ENCODE data around the gene SOX10.

Gene SOX10

GRCh38 chr22:37983860-37984791, at the start of gene SOX10:
Gene SOX10, minus strand, starts transcription at chr22:37984555. Its CDS starts 771 bp downstream, at chr22:37983784.
- no peak for DNase-seq

DNA sequence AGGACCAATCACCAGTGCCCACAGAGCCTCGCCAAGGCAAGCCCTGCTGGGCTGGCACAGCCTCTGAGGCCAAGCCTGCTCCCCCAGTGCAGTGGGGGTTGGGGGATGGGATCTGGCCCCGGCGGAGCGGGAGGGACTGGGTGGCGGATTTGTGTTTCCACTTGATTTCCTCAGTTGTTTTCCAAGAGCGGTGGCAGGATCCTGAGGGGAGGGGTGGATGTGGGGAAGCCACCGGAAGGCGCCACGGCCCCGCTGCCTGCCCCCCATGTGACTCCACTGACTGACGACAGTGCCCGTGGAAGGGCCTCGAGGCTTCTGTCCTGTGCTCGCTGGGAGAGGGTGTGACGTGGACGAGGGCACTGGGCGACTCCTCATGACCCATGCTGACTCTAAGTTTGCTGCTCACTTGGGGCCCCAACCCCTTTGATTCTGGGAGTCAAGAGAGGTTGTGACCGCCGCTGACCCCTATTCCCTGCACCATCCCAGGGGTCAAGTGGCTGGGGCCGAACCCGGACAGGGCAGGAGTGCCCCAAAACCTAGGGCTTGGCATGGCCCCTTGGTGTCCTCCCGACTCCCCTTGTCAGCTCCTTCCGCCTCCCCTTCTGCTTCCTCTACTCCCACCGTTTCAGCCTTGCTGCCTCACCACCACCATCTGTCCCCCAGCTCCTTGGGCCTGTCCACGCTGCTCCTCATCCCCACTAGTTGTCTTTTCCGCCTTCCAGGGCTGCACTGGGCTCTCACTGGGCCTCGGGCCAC, 49.3 kb upstream of the SOX10 start:
- DNase-seq = no peak

- DNase-seq = no peak
Measured at GRCh38 chr22:38032681-38033521, 48.5 kb upstream of the SOX10 start.

DNA sequence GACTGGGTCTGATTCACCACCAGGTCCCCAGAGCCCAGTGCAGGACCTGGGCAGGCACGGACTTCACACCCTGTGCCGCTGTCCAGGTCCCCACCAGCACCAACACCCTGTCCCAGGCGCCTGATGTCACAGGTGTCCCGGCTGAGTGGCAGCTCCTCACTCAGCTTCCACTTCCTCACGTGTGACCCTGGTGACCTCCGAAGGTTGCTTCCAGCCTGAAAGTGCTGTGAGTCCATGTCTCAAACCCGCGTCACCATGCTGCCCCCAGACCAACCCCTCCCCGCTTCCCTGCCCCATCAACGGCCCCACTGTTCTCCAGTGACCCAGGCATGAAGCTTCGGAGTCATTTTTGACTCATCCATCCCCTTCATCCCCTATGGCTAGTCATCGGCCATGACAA, 47.1 kb upstream of the SOX10 start:
- DNase-seq = no peak

- DNase-seq = no peak
Measured at GRCh38 chr22:38030311-38031133, 46.2 kb upstream of the SOX10 start.

GRCh38 chr22:38029901-38030300, 45.5 kb upstream of the SOX10 start:
- no peak for DNase-seq

DNA sequence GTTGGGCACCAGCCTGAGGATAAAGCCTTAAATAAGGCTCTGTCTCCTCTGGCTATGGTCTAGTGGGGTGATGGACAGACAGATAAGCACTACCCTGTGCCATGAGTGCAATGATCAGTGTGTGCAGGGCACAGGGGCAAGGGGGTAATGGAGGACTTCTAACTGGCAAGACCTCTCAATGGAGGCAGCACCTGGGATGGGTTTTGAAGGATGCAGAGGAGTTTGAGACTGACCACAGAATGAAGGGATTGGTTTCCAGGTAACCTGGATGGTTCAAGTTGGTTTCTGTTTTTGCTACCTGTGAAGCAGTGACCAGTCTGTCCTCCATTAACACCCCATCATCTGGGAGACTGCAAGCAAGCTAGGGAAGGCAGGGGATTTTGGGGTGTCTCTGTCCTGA, 45.0 kb upstream of the SOX10 start:
- DNase-seq = no peak

DNA sequence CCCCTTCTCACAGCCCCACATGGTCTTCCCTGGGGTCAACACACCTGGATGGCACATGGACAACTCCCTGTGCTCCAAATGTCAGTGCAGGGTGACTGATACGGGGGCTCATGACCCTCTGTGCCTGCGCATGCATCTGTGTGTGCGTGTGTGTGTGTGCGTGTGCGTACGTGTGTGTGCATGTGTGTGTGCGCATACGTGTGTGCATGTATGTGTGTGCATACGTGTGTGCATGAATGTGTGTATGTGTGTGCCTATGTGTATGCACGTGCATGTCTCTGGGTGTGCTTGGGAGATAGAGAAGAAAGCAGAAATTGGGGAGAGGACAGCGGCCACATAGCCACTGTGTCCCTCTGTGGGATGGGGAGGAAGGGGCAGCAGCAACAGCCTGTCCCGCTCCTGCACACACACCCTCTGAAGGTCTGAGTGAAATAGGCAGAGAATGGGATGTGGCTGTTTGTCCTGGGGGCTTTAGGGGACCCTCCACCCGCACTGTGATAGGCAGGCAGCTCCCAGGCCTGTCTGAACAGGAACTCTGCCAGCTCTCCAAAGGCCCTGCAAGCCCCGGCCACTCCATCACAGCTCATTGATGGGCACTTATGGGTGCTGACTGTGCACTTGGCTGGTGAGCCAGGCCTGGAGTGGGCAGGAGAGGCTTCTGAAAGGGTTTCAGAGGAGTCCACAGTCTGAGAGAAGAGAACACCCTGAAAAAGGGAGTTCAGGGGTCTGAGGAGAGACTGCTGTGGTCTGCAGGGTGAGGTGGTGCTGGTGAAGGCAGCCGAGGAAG, 44.2 kb upstream of the SOX10 start:
- no peak for DNase-seq

DNA sequence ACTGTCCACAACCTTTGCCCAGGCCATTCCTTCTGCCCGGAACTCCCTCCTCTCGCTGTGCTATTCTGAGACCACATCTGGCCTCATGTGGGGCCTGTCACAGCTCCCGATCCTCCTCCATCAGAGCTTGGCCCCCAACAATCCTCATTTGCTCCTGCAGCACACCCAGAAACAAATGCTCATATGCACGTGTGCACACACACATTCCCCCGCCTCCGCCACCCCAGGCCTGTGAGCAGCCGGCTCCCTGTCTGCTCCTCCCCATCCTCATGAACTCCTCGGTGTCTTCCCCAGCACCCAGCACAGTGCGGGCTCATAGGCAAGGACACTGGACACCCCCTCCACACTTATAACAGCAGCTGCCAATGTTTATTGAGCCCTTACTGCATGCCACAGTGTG, 43.1 kb upstream of the SOX10 start:
- no peak for DNase-seq

DNA sequence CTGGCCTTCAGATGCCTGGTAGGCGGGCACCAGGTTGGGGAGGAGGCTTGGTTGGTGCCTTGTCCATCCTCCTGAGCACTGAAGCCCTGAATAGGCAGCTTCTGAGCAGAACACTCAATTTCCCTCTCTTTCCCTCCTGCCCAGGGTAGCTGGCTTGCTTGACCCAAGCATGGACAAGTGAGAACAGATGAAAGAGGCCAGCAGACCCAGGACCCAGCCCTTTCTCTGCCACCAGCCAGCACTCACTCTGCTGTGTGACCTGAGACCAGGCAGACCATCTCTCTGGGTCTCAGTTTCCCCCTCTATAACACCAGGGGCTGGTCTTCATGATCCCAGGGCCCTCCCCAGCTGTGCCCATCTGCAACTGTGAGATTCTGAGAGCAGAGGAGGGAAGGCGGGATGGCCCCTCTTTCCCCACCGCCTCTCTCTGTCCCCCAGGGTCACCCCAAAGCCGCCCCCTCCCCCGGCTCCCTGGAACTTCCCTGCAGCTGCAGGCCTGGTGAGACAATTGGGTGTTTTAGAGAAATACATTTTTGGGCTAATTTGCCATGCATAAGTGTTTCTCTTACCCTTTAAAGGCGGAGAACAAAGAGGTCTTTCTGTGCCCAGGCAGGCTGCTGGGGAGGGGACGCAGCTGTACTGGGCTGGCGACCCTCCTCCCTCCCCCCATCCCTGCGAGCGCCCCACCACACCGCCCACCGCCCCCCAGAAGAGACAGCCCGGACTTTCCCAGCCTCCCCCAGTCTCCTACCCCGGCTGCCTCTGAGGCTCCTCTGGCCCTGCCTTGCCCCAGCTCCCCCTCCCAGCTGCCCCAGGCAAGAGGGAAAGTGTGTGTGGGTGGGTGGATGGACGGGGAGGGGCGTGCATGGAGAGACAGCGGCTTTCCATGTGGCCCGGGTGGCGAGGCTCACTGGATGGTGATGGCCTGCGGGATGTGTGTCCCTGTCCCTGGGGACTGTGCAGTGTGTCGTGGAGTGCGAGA, 42.1 kb upstream of the SOX10 start:
- DNase-seq = no peak

DNA sequence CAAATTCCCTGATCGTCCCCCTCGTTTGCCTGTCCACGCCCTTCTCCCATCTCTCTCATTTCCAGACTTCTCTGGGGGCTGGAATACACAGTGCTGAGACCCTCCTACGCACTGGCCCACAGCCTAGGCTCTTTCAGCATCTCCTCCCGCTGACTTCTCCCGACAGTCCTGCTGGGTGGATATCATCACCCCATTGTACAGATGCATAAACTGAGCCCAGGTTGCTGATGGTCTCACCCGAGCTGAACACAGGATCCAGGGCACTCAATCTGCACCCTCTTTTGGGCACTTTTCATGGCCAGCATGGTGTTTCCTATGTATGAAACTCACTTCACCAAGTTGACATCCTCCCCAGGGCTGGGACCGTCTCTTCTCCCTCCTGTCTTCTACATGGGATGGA, 41.2 kb upstream of the SOX10 start:
- no peak for DNase-seq

GRCh38 chr22:38023045-38023444, 38.7 kb upstream of the SOX10 start:
- DNase-seq = no peak

DNA sequence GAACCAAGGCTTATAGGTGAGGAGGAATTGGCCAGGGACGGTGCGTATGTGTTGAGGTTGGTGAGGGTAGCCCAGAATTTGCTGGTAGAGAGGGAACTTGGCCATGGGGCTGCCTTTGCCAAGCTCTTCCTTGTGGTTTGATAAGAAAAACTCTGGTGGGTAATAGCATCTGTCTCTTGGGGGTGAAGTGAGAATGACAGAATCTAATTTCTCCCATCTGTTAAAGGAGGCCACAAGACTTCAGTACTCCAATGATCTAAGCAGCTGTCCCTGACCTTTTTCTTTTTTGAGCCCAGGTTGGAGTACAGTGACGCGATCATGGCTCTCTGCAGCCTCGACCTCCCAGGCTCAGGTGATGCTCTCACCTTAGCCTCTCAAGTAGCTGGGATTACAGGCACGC, 36.9 kb upstream of the SOX10 start:
- DNase-seq = no peak

DNA sequence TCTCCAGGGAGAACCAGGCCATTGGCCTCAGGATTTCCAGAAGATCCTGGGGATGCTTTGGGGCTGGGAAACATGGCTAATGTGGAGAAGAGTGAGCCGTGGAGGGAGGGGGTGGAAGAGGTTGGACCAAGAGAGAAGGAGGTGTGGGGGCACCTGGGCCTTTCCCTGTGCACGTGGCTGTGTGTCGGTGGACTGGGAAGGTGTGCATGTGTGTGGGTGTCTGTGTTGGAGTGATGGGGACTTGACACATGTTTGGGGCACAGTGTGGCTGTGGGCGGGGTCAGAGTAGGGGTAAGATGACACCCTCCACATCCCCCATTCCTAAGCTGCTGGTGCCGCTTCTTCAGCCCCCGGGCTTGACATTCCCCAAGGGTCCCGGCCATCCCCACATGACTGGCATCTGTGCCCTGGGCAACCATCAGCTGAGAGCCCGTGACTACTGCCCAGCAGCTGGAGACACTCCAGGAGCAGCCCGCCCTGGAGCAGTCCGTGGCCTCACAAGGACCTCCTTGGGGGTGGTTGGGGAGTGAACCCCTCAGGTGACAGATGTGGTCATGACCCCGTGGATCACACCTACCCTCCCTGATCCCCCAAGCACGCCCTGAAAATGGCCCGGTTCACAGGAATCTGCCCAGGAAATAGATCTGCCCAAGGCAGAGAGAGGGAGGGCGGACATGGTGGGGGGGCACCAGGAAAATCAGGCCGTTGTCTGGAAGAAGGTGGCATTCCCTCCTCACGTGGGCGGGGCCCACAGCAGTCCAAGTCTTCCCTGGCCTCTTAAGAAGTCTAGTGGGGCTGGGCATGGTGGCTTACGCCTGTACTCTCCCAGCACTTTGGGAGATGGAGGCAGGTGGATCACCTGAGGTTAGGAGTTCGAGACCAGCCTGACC, 34.8 kb upstream of the SOX10 start:
- DNase-seq = no peak

DNA sequence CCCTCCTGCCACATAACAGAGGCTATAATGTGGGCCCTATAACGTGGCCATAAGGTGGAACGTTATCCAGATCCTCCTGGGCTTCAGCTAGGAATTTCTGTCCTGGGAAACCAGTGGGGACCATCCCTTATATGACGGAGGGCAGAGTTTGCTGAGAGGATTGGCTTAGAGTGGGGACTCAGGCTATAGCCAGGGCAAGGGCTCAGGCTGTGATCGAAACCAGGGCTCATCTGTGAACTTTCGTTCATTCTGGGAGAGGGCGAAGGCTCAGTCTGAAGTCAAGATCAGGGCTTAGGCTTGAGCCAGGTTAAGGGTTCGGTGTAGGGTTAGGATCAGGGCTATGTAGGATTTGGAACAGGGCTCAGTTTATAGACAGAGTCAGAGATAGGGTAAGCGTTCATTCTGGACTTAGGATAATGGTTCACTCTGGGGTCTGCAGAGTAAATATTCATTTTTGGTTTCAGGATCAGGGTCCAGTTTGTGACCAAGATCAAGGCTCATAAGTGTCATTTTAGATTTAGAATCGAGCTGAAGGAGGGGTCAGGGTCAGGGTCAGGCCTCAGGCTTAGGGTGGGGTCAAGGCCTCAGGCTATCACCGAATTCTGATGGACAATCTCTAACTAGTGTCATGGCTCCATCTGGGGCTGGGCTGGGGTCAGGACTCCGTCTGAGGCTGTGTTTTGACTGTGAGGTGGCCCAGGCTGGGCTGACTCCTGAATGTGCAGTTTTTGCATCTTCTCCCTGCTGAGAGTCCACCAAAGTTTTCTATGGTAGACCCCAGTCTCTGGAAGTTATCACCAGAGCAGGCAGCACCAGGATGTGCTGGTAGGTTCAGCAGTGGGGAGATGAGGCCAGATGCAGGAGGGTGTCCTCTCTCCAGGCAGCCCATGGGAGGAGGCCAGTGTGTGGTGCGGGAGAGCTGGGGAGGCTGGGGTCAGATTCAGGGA, 33.9 kb upstream of the SOX10 start:
- DNase-seq = no peak

DNA sequence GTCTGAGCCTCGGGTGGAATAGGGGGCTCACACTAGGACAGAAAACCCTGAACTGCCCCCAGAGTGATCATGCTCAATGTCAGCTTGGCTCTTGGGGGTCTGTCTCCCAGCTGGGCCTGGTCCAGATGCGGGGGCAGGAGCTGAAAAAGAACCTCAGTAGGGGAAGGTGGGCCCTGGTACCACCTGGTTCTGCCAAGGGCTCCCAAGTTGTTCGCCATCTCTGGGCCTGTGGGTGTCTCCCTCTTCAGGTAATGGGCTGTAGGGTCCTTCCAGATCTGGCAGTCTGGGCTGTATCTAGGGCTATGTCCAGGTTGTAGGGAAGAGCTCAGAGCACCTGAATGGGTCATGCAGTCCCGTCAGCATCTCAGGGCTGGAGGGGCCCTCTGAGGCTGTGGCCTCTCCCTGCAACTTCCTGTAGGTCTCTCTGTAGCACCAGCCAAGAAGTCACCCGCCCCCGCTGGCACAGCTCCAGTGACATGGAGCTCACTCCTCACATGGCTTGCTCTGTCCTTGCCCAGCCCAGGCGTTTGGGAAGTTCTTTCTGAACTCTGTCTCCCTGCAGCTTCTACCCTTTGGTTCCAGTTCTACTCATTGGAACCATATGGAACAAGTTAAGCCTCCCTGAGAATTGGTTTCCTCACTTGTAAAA, 33.0 kb upstream of the SOX10 start:
- DNase-seq = no peak
